HepG2 (cell line): ENCODE measurements around the gene MKRN2OS.

Experiments used
- HNRNPL ChIP-seq: fragments of 200-400 bp; formaldehyde crosslinking; IDR thresholded peaks from 2 replicates; pipeline ENCODE4 v1.6.1; 2017; ENCODE audit warnings: mild to moderate bottlenecking, low read depth, low read length
- JUN ChIP-seq: sonication (generic); formaldehyde crosslinking; IDR thresholded peaks from 2 replicates; pipeline ENCODE4 v1.4.0; 2020; ENCODE audit warnings: mild to moderate bottlenecking, missing genetic modification reagents
- TBL1XR1 ChIP-seq: fragments of 150-350 bp; IDR thresholded peaks from 2 replicates; pipeline ENCODE4 v1.6.1; 2014; ENCODE audit warnings: borderline replicate concordance, low read length; ENCODE audit not compliant: partially characterized antibody
- YY1 ChIP-seq: IDR thresholded peaks from 2 replicates; pipeline ENCODE4 v1.6.1; 2011; ENCODE audit warnings: low read length, low read depth, moderate library complexity, mild to moderate bottlenecking; ENCODE audit not compliant: insufficient read depth, insufficient replicate concordance
- ZSCAN30 ChIP-seq: sonication (generic); formaldehyde crosslinking; IDR thresholded peaks from 2 replicates; pipeline ENCODE4 v1.5.0; 2020; ENCODE audit warnings: mild to moderate bottlenecking, missing genetic modification reagents

- no peak for TF ChIP-seq YY1
- no peak for TF ChIP-seq ZSCAN30 (CRISPR knock-in tag)
- TF ChIP-seq HNRNPL, result no peak
- TF ChIP-seq TBL1XR1, result no peak
- no peak for TF ChIP-seq JUN (CRISPR knock-in tag)
These were observed 437 bp downstream of the MKRN2OS start for GRCh38 chr3:12544652-12545472.
